GM21619 (cell line): ENCODE results near the gene B4GALT5.
A peak's percentile ranks its signal among the peaks of the same experiment; 100 is the strongest.
"Not testable (repeated sequence)": the region's sequence is repeated elsewhere in the genome, so short reads cannot be mapped to it uniquely, and the experiment has no call there.

Source experiments
- ATAC-seq: cut with Tn5 transposase; IDR thresholded peaks from one replicate; pipeline ENCODE4 v1.9.1; 2021; ENCODE audit not compliant: unreplicated experiment

B4GALT5 gene

DNA sequence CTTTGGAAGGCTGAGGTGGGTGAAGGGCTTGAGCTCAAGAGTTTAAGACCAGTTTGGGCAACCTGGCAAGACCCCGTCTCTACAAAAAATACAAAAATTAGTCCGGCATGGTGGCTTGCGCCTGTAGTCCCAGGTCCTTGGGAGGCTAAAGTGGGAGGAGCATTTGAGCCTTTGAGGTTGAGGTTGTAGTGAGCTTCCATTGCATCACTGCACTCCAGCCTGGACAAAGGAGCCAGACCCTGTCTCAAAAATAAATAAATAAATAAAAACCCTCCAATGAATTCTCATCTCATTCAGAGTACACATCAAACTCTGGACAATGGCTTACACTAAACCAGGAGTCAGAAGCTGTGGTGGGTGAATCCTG lies 31.8 kb downstream of the B4GALT5 start:
- no peak for ATAC-seq

DNA sequence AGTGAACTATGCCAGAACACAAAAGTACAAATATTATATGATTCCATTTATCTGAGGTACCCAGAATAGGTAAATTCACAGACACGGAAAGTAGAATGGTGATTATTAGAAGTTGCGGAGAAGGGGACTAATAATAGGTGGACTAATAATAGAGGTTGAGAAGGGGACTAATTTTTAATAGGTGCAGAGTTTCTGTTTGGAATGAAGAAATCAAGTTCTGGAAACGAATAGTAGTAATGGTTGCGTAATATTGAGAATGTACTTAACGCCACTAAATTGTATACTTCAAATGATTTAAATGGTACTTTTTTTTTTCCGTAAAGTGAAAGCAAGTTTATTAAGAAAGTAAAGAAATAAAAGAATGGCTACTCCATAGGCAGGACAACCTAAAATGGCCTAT lies 33.2 kb downstream of the B4GALT5 start:
- no peak for ATAC-seq

DNA sequence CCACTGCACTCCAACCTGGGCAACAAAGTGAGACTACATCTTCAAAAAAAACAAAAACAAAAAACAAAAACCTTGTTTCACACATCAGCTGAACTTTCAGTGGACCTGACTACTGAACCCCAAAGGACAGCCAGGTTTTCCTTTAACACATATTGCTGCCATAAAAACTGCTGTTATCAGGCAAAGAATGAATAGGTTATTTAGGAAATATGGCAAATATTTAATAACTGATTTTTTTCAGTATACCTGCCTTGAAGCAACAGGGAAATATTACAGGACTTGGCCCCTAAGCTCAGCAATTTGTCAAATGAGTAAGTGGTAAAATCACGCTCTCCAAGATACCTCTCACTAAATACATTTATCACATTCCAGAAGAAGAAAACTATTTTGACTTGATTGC lies 34.0 kb downstream of the B4GALT5 start:
- ATAC-seq, result no peak

GRCh38 chr20:49677777-49678758 lies 35.6 kb downstream of the B4GALT5 start:
- ATAC-seq, result no peak

GRCh38 chr20:49676581-49677291 lies 36.9 kb downstream of the B4GALT5 start:
- peak; percentile 42 for ATAC-seq

GRCh38 chr20:49675368-49676151 lies 38.1 kb downstream of the B4GALT5 start:
- ATAC-seq, result peak; percentile 48

DNA sequence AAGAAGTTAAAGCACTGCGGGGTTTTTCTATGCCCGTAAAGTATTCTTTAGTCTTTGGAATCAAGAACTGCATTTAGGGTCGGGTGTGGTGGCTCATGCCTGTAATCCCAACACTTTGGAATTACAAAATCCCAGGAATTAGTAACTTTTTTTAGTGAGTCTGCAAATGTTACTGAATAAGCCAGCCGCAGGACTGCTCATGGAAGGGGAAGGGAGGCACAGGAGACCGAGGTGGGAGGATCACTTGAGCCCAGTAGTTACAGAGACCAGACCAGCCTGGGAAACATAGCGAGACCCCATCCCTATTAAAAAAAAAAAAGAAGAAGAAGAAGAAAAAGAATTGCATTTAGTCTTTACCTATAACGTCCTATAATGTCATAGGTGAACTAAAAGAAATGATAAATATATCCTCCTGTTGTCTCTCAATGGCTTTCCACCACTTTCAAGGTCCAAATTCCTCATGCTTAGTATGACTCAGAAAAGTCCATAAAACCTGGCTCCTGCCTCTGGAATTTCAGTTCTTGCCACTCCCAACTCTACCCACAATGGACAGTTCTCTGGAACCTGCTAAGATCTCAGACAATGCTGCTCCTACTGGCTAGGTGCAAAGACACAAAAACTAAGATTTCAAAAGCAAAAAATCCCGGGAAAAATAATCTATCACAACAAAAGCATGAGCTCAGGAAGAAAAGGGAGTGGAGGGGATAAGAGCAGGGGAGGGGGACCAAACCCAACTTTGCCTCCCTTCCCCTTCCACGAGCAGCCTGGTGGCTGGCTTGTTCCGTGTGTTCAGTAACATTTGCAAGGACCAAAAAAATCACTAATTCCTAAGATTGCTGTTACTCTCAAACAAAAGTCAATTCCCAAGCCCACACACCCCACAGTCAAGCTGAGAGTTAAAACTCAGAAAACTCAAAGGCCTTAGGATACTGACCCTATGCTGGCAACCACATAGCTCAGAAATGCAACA lies 39.0 kb downstream of the B4GALT5 start:
- no peak for ATAC-seq

GRCh38 chr20:49672096-49672664 lies 41.5 kb downstream of the B4GALT5 start:
- no peak for ATAC-seq

DNA sequence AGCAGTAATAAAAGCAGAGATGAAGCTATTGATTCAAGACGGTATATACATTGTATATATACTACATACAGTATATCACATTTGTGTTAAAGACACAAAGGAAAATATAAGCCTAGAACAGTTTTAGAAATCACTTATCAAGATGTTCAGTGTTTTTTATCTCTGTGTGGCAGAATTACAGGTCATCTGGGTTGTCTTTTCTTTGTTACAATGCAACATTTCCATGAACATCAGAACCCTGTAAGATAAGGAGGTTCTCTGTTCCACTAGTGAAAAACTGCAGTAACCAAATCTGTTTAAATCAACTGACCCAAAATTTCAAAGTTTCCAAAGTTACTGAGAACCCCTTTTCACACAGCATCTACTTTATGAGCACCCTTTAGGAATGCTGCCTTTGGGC lies 42.2 kb downstream of the B4GALT5 start:
- ATAC-seq, result no peak

GRCh38 chr20:49669601-49670189 lies 44.0 kb downstream of the B4GALT5 start:
- peak; percentile 51 for ATAC-seq

DNA sequence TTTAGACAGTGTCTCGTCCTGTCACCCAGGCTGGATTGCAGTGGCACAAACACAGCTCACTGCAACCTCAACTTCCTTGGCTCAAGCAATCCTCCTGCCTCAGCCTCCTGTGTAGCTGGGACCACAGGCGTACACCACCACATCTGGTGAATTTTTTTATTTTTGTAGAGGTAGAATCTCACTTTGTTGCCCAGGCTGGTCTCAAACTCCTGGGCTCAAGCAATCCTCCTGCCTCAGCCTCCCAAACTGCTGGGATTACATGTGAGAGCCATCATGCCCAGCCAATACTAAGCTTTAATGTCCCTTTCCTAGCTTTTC lies 44.8 kb downstream of the B4GALT5 start:
- ATAC-seq, result not testable (repeated sequence)

GRCh38 chr20:49668181-49668877 lies 45.3 kb downstream of the B4GALT5 start:
- peak; percentile 69 for ATAC-seq

GRCh38 chr20:49666911-49667310 lies 46.8 kb downstream of the B4GALT5 start:
- ATAC-seq, result no peak

GRCh38 chr20:49665796-49666195 lies 47.9 kb downstream of the B4GALT5 start:
- no peak for ATAC-seq

DNA sequence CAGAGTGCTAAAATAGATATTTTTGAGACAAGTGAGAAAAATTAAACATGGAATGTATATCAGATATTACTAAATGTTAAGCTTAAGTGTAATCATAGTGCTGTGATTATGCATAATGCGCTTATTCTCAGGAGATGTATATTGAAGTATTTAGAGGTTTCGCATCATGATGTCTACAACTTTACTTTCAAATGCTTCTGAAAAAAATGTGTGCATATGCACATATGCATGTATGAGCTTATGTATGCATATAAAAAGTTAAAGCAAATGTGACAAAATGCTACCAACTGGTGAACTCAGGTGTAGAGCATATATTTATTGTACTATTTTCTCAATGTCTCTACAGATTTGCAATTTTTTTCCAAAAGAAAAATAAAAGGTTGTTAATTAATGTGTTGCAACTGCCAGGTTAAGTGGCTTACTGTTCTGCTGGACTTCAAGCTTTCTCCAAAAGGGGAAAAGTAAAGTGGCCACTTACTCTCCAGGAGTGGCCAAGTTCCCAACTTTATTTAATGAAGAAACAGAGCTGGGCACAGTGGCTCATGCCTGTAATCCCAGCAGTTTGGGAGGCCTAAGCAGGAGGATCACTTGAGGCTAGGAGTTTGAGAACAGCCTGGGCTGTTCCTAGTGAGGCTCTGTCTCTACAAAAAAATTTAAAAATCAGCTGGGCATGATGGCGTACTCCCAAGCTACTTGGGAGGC lies 48.9 kb downstream of the B4GALT5 start:
- no peak for ATAC-seq

- ATAC-seq, result no peak
Measured at GRCh38 chr20:49663112-49663511, 50.6 kb downstream of the B4GALT5 start.

GRCh38 chr20:49661560-49662329 lies 51.9 kb downstream of the B4GALT5 start:
- ATAC-seq, result no peak

DNA sequence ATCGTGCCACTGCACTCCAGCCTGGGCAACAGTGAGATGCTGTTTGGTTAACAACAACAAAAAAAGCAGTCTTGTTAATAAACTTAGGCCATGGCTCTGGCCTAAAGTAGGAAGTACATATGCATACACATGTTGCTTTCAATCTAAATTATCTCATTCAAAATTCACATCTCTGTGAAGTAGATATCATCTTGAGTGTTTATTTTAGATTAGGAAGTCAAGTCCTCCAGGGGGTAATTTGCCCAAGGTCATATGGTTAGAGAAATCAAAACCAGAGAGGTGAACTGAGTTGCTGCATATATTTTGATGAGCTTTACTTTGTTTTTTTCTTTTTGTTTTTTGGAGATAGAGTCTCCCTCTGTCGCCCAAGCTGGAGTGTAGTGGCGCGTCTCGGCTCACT lies 52.8 kb downstream of the B4GALT5 start:
- ATAC-seq, result no peak
